ENCODE data around the gene ABCC11.

- TF ChIP-seq, protein P1, sequence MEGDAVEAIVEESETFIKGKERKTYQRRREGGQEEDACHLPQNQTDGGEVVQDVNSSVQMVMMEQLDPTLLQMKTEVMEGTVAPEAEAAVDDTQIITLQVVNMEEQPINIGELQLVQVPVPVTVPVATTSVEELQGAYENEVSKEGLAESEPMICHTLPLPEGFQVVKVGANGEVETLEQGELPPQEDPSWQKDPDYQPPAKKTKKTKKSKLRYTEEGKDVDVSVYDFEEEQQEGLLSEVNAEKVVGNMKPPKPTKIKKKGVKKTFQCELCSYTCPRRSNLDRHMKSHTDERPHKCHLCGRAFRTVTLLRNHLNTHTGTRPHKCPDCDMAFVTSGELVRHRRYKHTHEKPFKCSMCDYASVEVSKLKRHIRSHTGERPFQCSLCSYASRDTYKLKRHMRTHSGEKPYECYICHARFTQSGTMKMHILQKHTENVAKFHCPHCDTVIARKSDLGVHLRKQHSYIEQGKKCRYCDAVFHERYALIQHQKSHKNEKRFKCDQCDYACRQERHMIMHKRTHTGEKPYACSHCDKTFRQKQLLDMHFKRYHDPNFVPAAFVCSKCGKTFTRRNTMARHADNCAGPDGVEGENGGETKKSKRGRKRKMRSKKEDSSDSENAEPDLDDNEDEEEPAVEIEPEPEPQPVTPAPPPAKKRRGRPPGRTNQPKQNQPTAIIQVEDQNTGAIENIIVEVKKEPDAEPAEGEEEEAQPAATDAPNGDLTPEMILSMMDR (IDR thresholded peaks at IDR 0.05): peak; percentile 67
- TF ChIP-seq EZH2 (IDR thresholded peaks at IDR 0.05) (no peak), EZH2phosphoT487 (IDR thresholded peaks at IDR 0.05) (no peak)
These were observed 15.4 kb downstream of the ABCC11 start for GRCh38 chr16:48231727-48232492.

Data from neural progenitor cell (in vitro differentiated cells).